Caco-2 (cell line): Measurements from ENCODE around the gene RHEX. TPM values are rescaled to one million over a fixed set of nuclear protein-coding genes. Genes with fewer than 3 reads are reported as not detected.

Experiments used
- BruUV-seq: library from RNA; stranded (reverse); fragments of 400-500 nt; replicated peaks from 2 replicates; lab custom pipeline; 2021; lab: Mats Ljungman, UMichigan
- CTCF ChIA-PET: fragments of 300-600 bp; sonication (Branson Sonifier 250); formaldehyde crosslinking; loops from one replicate; lab custom pipeline; 2022; ENCODE audit warnings: antibody characterized with exemption; lab: Charles Lee
- POLR2A ChIA-PET: fragments of 300-600 bp; sonication (Branson Sonifier 250); formaldehyde crosslinking; loops from one replicate; lab custom pipeline; 2022; ENCODE audit warnings: antibody characterized with exemption; lab: Charles Lee
- DNase-seq, 2 experiments: peaks; one replicate each; pipeline versions ENCODE4 v3.0.0 to v3.0.0-alpha.2; 2020 to 2022
- H3K27me3 ChIP-seq: replicated peaks from 2 replicates; pipeline ENCODE4 v1.6.0; 2011; ENCODE audit warnings: low read length; ENCODE audit not compliant: control insufficient read depth, insufficient read depth
- H3K36me3 ChIP-seq: 2 replicates; pipeline ENCODE4 v1.5.1; 2011; ENCODE audit warnings: low read length; ENCODE audit not compliant: control insufficient read depth, insufficient read depth
- H3K4me1 ChIP-seq: fragments of 250-450 bp; sonication (Bioruptor Pico); 2 replicates; pipeline ENCODE4 v1.5.1; 2020; ENCODE audit warnings: mild to moderate bottlenecking
- H3K4me3 ChIP-seq: 2 replicates; pipeline ENCODE4 v1.5.1; 2011; ENCODE audit warnings: low read depth, mild to moderate bottlenecking, control low read depth, low read length
- H3K9me3 ChIP-seq: fragments of 250-450 bp; sonication (Bioruptor Pico); 2 replicates; pipeline ENCODE4 v1.5.1; 2020; ENCODE audit warnings: mild to moderate bottlenecking, moderate library complexity
- H3K27ac Mint-ChIP-seq: one replicate; pipeline ENCODE4 v1.8.0; 2022; ENCODE audit warnings: mixed read lengths; ENCODE audit not compliant: unreplicated experiment
- H3K27me3 Mint-ChIP-seq: one replicate; pipeline ENCODE4 v1.8.0; 2022; ENCODE audit warnings: mixed read lengths; ENCODE audit not compliant: insufficient read depth, unreplicated experiment
- H3K36me3 Mint-ChIP-seq: one replicate; pipeline ENCODE4 v1.8.0; 2022; ENCODE audit warnings: mild to moderate bottlenecking, mixed read lengths; ENCODE audit not compliant: insufficient read depth, unreplicated experiment
- H3K4me1 Mint-ChIP-seq: one replicate; pipeline ENCODE4 v1.8.0; 2022; ENCODE audit warnings: low read depth, mixed read lengths; ENCODE audit not compliant: unreplicated experiment
- H3K4me3 Mint-ChIP-seq: one replicate; pipeline ENCODE4 v1.8.0; 2022; ENCODE audit warnings: mild to moderate bottlenecking, moderate library complexity, mixed read lengths; ENCODE audit not compliant: unreplicated experiment
- H3K9me3 Mint-ChIP-seq: one replicate; pipeline ENCODE4 v1.8.0; 2022; ENCODE audit warnings: mixed read lengths; ENCODE audit not compliant: unreplicated experiment
- CTCF ChIP-seq, 2 experiments: fragments of 200-600 bp in 1 of 2; IDR thresholded peaks; 1 replicate in 1 of 2; 2 replicates in 1 of 2; pipeline versions ENCODE4 v1.5.1 to v1.8.0; 2011 to 2022; ENCODE audit warnings: antibody characterized with exemption in 1 of 2, control low read depth in 1 of 2, inconsistent platforms in 1 of 2, low read depth in 1 of 2, low read length in 1 of 2, mild to moderate bottlenecking in 1 of 2, moderate library complexity in 1 of 2; ENCODE audit not compliant: insufficient read depth in 1 of 2, severe bottlenecking in 1 of 2, unreplicated experiment in 1 of 2
- intact Hi-C: fragments of 100-400 bp; cut with micrococcal nuclease; formaldehyde crosslinking; loops from one replicate; pipeline ENCODE4 v1.10.0; 2022; ENCODE audit not compliant: unreplicated experiment
- total RNA-seq: library from RNA; stranded (reverse); gene quantifications from 2 replicates; pipeline ENCODE4 v1.2.3, GENCODE V29; 2022

RHEX gene
- total RNA-seq, 1 experiment from 2014 or later: not detected

GRCh38 chr1:206036663-206037455 lies 16.1 kb upstream of the RHEX start:
- H3K4me1 Mint-ChIP-seq: no peaks in the 10 kb centered on the region
- Histone ChIP-seq H3K4me1 (peaks cover 5% of the 10 kb centered on the region; the same call in 1 of the 2 replicates), H3K36me3 (no peaks in the 10 kb centered on the region), H3K27me3 (no peaks in the 10 kb centered on the region), H3K4me3 (no peak overlapping the region), H3K9me3 (no peaks in the 10 kb centered on the region)
- no peaks in the 10 kb centered on the region for H3K36me3 Mint-ChIP-seq
- intact Hi-C loops: no loop called here
- no peak overlapping the region for H3K4me3 Mint-ChIP-seq
- peaks cover 11% of the 10 kb centered on the region for H3K27me3 Mint-ChIP-seq
- H3K27ac Mint-ChIP-seq: no peak overlapping the region
- DNase-seq: no peak
- H3K9me3 Mint-ChIP-seq: no peaks in the 10 kb centered on the region
- BruUV-seq: no TSS peak
- ChIA-PET POLR2A (no interaction called here), CTCF (interaction anchor here (0.6 to 1.6 kb wide), 2 partner anchors 70 to 438 kb away, joined by 6 to 9 read pairs; no protein-coding TSS in a partner anchor)
- TF ChIP-seq CTCF (IDR thresholded peaks at IDR 0.05; ENCODE audit: insufficient read depth in 1 of 2, low read depth in 1 of 2, low read length in 1 of 2, severe bottlenecking in 1 of 2, unreplicated experiment in 1 of 2): no peak

- no peaks in the 10 kb centered on the region for H3K9me3 Mint-ChIP-seq
- H3K4me3 Mint-ChIP-seq: no peak overlapping the region
- Histone ChIP-seq H3K4me3 (no peak overlapping the region), H3K9me3 (no peaks in the 10 kb centered on the region), H3K36me3 (no peaks in the 10 kb centered on the region), H3K27me3 (no peaks in the 10 kb centered on the region), H3K4me1 (peaks cover 5% of the 10 kb centered on the region; the same call in 1 of the 2 replicates)
- no peak for DNase-seq
- POLR2A ChIA-PET: no interaction called here
- no TSS peak for BruUV-seq
- TF ChIP-seq CTCF (IDR thresholded peaks at IDR 0.05; ENCODE audit: insufficient read depth in 1 of 2, low read depth in 1 of 2, low read length in 1 of 2, severe bottlenecking in 1 of 2, unreplicated experiment in 1 of 2): no peak
- intact Hi-C loops: no loop called here
- no peaks in the 10 kb centered on the region for H3K4me1 Mint-ChIP-seq
- H3K27me3 Mint-ChIP-seq: peaks cover 11% of the 10 kb centered on the region
- CTCF ChIA-PET: interaction anchor here (1.6 kb wide), 1 partner anchor 69 kb away, joined by 6 read pairs; no protein-coding TSS in a partner anchor
- H3K27ac Mint-ChIP-seq: no peak overlapping the region
- H3K36me3 Mint-ChIP-seq: no peaks in the 10 kb centered on the region
Observed at GRCh38 chr1:206037581-206037980, 15.4 kb upstream of the RHEX start.

GRCh38 chr1:206039046-206039973 lies 13.7 kb upstream of the RHEX start:
- DNase-seq: no peak
- ChIA-PET POLR2A (interaction anchor here (0.6 kb wide), 1 partner anchor 28 kb away, joined by 3 read pairs; no protein-coding TSS in a partner anchor), CTCF (no interaction called here)
- no peaks in the 10 kb centered on the region for H3K27me3 ChIP-seq
- H3K4me3 Mint-ChIP-seq: no peak overlapping the region
- no TSS peak for BruUV-seq
- H3K4me1 ChIP-seq: peaks cover 5% of the 10 kb centered on the region; the same call in 1 of the 2 replicates
- TF ChIP-seq CTCF (IDR thresholded peaks at IDR 0.05; ENCODE audit: insufficient read depth in 1 of 2, low read depth in 1 of 2, low read length in 1 of 2, severe bottlenecking in 1 of 2, unreplicated experiment in 1 of 2): no peak
- no peaks in the 10 kb centered on the region for H3K9me3 ChIP-seq
- no peaks in the 10 kb centered on the region for H3K9me3 Mint-ChIP-seq
- H3K4me3 ChIP-seq: no peak overlapping the region
- H3K27me3 Mint-ChIP-seq: peaks cover 11% of the 10 kb centered on the region
- H3K4me1 Mint-ChIP-seq: no peaks in the 10 kb centered on the region
- intact Hi-C loops: no loop called here
- H3K36me3 ChIP-seq: no peaks in the 10 kb centered on the region
- no peak overlapping the region for H3K27ac Mint-ChIP-seq
- H3K36me3 Mint-ChIP-seq: no peaks in the 10 kb centered on the region
